ENCODE measurements around the gene OTUB2.

- TF ChIP-seq CTCF (IDR thresholded peaks at IDR 0.05) = no peak
- TF ChIP-seq EP300 (IDR thresholded peaks at IDR 0.05) = no peak
- TF ChIP-seq POLR2AphosphoS5 (IDR thresholded peaks at IDR 0.05) = no peak
- TF ChIP-seq POLR2A (IDR thresholded peaks at IDR 0.05) = no peak
These were observed 38.2 kb upstream of the OTUB2 start for GRCh38 chr14:93987815-93988476.
